GM21390 (cell line): ENCODE measurements around the gene CUL4A.
"Not testable (repeated sequence)": the region's sequence is repeated elsewhere in the genome, so short reads cannot be mapped to it uniquely, and the experiment has no call there.

Experiments
- ATAC-seq: cut with Tn5 transposase; IDR thresholded peaks from one replicate; pipeline ENCODE4 v1.9.1; 2021; ENCODE audit not compliant: unreplicated experiment

CUL4A gene

DNA sequence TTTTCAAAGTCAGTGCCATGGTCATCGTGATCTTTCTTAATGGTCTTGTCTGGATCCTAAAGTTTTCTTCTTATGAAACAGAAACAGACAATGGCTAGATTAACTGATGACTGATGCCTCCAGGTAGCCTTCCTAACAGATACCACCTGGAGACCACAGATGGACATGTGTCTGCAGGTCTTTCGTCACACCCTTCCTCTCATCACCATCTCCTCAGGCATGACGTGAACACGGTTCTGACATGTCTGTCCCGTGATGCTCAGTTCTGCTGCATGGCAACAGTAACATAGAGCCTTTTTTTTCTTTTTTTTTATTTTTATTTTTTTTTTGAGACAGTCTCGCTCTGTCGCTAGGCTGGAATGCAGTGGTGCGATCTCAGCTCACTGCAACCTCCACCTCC is 74.5 kb downstream of the CUL4A start:
- no peak for ATAC-seq

DNA sequence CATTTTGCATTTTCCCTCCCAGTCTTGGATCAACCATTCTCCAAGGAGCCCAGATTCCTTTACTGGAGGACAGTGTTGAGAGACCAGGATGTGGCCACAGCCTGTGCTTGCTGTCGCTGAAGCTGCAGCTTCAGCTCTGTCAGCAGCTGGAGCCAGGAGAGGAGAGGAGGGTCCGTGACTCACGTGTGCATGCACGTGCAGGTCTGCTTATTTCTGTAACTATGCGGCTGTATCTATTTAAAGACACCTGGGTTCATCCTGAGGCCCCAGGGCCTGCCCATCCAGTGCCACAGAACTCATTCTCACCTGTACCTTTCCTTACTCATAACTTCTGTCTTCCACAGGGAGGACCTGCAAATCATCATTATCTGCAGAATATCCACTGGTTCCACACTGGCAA is 79.5 kb downstream of the CUL4A start:
- ATAC-seq, result no peak

DNA sequence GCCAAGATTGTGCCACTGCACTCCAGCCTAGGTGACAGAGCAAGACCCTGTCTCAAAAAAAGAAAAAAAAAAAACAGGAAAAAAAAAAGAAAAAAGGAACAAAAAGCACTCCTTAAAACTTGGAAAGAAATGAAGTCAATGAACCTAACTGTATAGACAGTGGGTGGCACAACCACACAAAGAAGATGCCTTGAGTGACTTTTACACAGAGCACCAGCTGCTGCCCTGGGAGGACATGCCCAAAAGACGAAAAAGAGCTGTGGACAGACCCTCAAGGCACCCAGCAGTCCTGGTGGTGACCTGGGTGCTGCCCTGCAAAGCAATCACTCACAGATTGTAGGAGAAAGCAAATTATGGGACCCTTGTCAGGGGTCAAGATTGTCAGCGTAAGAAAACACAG is 81.7 kb downstream of the CUL4A start:
- ATAC-seq, result no peak

- ATAC-seq, result no peak
Measured at GRCh38 chr13:113292021-113292862, 82.8 kb downstream of the CUL4A start.

DNA sequence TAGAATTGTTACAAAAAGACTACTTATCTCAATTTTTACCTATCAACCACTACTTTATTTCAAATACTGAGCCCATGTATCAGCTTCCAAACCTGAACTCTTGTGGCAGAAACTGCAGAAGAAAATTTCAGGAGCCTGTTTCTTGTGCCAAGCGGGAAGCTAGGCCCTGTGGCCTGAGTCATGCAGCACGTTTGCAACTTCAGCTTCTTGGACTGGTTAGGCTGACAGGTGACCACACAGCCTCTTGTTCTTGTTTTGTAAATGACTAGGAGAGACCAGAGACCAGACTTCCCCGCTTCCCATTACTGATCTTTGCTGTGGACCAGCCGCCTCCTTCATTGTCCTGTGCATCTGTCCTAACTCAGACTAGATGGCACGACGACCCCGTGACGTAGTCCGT is 84.3 kb downstream of the CUL4A start:
- no peak for ATAC-seq

- ATAC-seq, result no peak
Measured at GRCh38 chr13:113295776-113296175, 86.4 kb downstream of the CUL4A start.

DNA sequence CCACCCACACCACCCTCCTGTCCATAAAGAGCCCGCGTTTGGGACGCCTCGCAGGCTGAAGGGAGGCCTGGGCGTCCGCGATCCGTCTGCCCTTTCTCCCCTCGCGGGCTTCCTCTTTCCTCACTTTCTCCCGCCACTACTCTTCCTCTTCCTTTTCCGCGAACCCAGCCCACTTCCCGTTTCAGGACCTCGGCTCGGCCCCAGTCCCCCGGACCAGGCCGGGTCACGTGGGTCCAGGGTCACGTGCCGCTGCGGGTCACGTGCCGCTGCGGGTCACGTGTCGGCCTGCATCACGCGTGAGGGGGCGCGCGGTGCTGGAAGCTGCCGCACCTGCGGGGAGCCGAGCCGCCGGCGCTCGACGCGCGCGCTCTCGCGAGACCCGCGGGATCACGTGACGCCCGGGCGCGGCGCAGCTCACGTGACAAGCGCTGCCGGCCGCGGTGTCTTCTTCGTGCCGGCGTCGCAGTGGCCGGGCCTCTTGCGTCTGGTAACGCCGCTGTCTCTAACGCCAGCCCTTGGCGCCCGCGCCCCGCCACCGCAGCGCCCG is 87.5 kb downstream of the CUL4A start, which contains the start of gene LAMP1:
Gene LAMP1 (plus strand): TSS at position 417 of the 547 bp plus-strand sequence. CDS start 196 bp downstream, outside the sequence.
- ATAC-seq, result peak; percentile 79

GRCh38 chr13:113297370-113298042 is 88.1 kb downstream of the CUL4A start:
- ATAC-seq, result peak; percentile 30

GRCh38 chr13:113298043-113298945 is 88.9 kb downstream of the CUL4A start:
- ATAC-seq, result no peak

GRCh38 chr13:113299951-113300350 is 90.5 kb downstream of the CUL4A start:
- ATAC-seq, result no peak

DNA sequence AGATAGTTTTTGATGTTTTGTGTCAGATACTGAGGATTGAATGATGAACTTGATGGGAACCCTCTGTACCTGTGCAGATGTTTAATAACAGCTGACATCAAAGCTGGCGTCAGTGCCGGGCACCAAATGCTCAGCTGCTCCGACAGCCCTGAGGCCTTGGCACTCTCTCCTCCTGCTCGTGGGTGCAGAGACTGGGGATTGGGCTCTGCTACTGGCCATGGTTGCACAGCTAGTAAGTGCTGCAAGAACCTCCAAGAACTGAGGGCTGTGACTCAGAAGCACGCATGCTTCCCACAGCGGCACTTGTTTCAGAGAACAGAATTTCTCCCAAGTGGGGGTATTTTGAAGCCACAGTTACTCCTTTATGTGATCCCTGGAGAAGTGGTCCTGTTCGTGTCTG is 93.6 kb downstream of the CUL4A start:
- ATAC-seq, result no peak

- no peak for ATAC-seq
Measured at GRCh38 chr13:113304121-113304520, 94.7 kb downstream of the CUL4A start.

DNA sequence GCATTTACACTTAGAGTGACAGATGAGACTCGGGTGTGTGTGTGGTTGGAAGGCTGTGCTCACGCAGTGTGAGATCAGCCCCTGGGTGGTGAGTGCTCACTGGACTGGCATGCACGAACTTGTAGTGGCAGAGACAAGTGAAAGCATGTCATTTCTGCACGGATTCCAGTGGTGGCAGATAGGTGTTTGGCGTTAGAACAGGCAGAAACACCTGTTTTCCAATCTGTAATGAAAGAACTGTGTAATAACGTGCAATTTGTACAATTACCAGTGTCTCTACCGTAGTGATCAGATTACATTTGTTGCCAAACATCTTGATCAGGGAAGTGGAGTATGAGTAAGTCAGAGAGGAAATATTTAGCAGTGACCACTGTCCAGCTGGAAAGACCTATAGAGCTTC is 95.8 kb downstream of the CUL4A start:
- ATAC-seq, result no peak

DNA sequence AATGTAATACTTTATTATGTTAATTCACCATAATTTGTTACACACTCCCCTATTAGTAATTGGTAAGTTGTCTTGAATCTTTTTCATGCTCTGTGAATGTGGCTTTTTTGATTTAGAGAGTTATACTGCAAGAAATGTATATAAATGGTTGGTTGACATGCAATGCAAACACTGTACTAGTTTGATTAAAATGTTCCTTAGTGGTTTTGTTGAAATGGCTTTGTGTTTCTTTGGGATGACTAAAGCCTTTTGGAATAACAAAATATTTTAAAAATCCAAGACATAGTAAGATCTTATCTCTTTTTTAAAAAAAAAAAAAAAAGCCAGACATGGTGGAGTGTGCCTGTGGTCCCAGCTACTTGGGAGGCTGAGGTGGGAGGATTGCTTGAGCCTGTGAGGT is 98.1 kb downstream of the CUL4A start:
- ATAC-seq, result no peak

- ATAC-seq, result no peak
Measured at GRCh38 chr13:113309473-113309872, 100.1 kb downstream of the CUL4A start.

DNA sequence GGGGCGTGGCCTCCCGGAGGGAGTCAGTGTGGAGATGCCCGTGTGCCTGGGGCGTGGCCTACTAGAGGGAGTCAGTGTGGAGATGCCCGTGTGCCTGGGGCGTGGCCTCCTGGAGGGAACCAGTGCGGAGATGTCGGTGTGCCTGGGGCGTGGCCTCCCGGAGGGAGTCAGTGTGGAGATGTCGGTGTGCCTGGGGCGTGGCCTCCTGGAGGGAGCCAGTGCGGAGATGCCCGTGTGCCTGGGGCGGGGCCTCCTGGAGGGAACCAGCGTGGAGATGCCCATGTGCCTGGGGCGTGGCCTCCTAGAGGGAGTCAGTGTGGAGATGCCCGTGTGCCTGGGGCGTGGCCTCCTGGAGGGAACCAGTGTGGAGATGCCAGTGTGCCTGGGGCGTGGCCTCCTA is 104.7 kb downstream of the CUL4A start:
- ATAC-seq, result not testable (repeated sequence)

GRCh38 chr13:113314895-113315470 is 105.6 kb downstream of the CUL4A start:
- not testable (repeated sequence) for ATAC-seq

DNA sequence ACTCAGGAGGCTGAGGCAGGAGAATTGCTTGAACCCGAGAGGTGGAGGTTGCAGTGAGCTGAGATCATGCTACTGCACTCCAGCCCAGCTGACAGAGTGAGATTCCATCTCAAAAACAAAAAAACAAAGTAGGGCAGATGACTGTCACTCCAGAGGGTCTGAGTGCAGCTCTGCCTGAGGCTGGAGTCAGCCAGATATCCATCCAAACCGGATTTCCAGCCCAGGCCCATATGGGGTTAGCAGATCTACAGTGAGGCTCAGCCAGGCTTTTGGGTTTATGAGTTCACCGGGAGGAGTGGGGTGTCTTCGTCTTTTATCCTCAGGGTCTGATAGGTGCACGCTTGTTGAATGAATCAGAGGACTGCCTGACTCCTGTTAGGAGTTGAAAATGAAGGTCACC is 106.6 kb downstream of the CUL4A start:
- no peak for ATAC-seq
